HG02588 (cell line): ENCODE results near the gene PEX14.

Experiments
- ATAC-seq: cut with Tn5 transposase; IDR thresholded peaks from one replicate; pipeline ENCODE4 v1.9.1; 2021; ENCODE audit warnings: mild to moderate bottlenecking, moderate library complexity; ENCODE audit not compliant: unreplicated experiment

PEX14 gene

GRCh38 chr1:10516925-10517676 is 42.4 kb downstream of the PEX14 start:
- ATAC-seq: no peak

DNA sequence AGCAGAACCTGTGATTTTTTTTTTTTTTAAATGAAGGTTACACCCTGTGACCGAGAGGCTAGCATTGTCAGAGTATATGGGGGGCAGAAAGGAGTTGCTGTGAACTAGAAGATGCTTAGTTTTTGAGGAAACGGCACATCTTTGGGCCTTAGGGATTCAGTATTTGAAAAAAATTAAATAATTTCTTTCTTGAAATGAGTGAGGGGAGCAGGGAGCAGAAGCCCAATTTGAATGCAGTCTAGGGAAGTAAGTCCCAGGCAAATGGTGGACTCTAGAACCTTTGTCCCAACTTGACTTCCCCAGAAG is 42.9 kb downstream of the PEX14 start:
- ATAC-seq: no peak

DNA sequence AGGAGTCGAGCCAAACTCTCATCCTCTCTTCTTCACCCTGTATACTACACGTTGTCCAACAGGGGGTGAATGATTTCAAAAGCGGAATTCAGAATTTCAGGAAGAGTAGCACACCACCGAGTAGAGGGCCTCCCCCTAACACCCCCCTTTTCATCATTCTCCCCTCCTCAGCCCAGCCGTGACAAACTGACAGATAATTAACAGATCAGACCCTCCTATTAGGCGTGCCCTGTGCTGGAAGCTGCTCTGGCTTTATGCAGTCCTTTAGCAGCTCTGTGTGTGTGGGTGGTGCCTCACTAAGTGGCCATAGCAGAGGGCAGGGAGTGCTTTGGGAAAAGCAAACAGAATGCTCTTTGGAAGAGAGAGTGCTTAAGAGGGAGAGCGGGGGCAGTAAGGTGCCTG is 44.3 kb downstream of the PEX14 start:
- no peak for ATAC-seq

DNA sequence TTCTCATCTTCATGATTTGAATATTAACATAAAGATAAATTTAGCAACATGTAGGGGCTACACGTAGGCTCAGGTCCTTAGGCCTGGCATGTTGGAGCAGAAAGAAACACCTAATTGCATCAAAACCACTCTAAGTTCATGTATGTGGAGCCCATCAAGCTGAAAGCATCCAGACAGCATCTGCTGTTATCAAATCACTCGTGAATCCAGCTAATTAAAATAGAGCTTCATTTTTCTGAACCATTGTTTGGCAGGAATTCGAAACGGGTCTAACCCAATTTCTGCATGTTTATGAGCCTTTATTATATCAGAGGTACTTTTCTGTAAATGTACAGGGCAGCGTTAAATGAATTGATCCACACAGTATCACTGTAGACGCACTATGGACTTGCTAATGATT is 45.7 kb downstream of the PEX14 start:
- no peak for ATAC-seq

GRCh38 chr1:10520952-10521351 is 46.2 kb downstream of the PEX14 start:
- ATAC-seq: no peak

DNA sequence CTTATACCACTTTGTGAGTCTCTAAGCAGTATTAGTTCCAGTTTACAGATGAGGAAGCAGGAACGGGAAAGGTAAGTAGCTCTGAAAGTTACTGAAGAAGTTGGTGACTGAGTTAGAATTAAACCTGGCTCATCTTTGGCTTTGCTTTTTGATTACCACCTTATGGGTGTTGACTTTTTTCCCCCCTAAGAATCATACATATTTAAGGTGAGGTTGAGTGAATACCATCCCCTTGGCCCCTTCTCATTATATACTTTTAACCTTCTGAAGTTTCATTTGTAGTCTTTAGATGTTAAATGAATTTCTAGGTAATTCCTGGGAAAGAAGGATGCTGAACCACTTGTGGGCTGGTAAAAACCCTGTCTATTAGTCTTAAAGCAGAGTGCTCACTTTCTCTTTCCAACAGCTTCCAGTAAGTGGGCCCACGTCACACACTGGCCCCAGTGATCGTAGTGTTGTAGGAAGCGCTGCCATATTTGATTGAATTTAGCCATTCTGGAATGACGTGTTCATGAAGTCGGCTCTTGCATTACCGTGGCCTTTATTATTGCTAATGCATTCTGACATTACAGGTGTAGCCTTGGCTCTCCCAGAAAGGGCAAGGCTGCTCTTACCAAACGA is 46.9 kb downstream of the PEX14 start:
- no peak for ATAC-seq

DNA sequence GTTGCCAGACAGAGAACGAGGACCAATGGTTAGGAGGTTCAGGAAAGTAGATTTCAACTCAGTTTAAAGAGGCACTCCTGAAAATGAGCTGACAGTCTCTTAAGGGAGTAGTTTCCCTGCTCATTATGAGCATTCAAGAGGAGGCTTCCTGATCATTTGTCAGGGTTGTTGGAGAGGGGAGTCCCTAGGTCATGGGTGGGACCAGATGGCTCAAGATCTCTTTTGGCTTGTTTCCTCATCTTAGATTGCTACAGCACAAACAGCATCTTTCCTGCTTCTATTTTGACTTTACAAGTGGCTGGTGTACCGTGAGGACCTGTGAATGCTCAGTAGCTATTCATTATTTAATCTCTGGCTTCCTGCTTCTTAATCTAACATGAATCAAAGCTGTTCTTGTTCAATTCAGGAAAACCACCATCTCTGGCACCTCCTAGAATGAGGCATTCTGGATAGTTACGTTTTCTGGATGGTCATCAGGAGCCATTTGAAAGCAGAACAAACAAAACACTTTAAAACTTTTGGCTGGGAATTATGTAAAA is 47.6 kb downstream of the PEX14 start:
- no peak for ATAC-seq

GRCh38 chr1:10525208-10525607 is 50.5 kb downstream of the PEX14 start:
- ATAC-seq: no peak

- no peak for ATAC-seq
Observed at GRCh38 chr1:10528066-10529014, 53.6 kb downstream of the PEX14 start.

GRCh38 chr1:10529091-10529490 is 54.3 kb downstream of the PEX14 start:
- ATAC-seq: no peak

- ATAC-seq: no peak
Observed at GRCh38 chr1:10529765-10530164, 55.0 kb downstream of the PEX14 start.

- ATAC-seq: no peak
Observed at GRCh38 chr1:10530281-10530740, 55.6 kb downstream of the PEX14 start.

DNA sequence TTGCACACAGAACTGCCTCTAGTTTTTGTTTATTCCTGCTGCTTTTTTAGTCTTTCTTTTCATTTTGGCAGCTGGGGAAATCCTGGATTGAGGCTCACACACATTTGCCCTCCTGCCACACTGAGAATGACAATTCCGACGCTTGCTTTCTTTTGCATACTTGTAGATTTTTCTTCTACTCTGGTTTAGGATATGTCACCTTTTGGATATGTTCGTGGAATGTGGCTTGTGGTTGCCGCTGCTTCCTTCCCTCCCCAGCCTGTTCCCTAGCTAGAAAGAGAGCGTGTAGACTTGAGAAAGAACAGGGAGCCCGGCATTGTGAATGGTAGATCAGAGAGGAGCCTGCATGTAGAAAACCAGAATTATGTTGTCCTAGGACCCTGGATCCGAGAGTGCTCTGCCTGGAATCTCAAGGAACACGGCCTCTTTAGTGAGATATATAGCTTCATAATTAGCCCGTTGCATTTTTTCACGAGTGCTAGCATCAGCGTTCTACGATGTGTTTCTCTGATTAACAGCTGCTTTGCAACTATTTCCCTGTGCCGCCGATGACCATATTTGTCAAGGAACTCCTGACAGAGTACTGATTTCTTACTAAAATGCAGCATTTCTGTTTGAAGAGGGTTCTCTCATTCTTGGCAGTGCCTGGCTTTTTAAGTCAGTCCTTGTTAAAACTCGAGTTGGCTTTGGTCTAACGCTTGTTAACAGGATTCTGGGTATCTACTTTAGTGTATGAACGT is 56.2 kb downstream of the PEX14 start:
- ATAC-seq: no peak

- no peak for ATAC-seq
Observed at GRCh38 chr1:10532362-10532761, 57.6 kb downstream of the PEX14 start.

DNA sequence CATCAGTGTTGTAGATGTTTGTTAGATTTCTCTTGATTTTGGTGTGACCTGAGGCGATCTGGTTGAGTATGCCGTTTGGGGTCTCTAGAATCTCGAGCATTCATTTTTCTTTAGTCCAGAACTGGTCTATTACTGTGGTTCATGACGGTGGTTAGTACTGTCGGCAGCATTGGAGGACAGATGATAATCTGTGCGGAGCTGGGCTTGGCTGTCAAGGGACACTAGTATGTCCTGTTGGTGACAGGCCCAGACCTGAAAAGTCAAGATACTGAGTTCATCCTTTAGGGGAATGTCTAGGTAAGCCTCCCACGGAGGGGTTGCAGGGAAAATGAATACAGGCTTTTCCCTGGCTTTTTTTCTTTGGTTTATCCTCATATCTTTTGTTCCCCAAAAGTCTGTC is 59.8 kb downstream of the PEX14 start:
- ATAC-seq: no peak

DNA sequence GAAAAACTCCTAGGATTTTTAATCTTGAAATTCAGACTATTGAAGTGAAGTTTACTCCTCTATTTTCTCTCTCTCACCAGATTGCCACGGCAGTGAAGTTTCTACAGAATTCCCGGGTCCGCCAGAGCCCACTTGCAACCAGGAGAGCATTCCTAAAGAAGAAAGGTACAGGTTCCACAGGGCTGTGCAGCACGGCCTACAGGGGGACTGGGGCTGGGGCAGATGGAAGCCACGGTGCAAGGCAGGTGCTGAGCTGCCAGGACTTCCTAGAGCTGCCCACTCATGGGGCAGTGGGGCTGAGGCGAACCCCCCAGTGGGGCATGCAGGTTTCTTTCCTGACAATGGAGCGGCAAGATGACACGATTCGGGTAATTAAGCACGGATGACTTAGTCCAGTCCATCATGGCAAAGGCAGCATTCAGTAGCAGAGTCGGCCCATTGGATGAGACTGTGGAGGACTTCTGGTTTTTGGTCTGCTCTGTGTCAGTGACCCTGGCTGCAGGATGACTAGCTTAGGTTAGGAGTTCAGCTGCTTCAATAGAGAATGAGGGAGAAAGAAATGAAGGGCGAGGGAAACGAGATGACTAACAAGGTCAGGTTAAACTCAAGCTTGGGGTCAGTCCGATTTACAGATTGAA is 61.5 kb downstream of the PEX14 start:
- ATAC-seq: no peak

DNA sequence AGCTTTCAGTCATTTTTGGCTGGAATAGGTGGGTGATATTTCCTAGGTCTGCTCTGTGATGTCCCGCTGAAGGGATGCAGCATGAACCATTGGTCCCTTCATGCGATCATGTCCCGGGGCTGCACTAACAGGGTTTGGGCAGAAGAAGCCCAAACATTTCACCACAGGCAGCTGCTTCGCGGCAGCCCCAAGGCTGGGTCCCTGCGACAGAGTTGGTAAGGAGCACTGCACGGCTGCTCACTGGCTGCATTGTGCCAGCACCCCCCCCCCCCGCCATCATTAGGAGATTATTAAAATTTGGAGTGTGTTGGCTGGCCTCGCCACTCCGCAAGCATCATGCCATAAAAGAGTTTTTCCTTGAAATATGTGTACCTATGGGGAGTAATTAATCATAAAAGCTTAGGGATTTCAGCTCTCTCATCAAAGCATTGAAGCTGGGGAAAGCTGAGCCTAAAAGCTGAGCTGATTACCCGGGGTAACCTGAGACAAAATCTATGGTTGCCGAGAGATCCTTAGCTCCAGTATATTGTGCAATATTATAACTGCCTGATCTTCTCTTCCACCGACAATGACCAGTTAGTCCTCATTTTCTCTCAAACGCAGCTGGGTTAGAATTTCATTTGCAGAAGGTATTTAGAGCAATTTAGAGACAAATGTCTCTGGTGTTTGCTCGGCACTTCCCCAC is 62.5 kb downstream of the PEX14 start:
- no peak for ATAC-seq

- no peak for ATAC-seq
Observed at GRCh38 chr1:10538646-10539355, 64.1 kb downstream of the PEX14 start.

DNA sequence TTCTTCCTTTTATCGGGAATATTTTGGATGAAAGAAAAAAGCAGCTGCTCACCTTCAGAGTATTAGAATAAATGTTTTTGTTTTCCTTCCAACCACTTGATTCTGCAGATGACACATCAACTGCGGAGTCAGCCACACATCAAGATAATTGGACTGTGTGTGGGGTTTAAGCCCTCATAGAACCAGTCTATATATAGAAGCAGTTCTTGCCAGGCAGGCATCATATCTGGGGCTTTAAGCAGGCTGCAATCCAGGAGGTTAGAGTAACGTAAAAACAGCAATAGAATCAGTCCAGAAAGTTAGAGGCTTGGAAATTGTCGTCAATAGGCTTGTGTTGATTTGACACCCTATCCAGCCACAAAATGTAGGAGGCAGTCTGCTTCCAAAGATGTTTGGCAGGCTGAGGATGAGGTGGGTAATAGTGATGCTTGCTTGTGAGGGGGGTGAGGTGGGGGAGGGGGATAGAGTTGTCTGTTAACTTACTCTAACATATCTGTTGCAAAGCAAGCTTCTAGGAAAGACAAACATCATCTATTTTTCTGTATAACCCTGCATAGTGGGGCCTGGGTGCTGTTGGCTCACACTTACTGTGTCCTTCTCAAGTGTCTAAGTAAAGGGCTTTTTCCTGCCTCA is 64.8 kb downstream of the PEX14 start:
- no peak for ATAC-seq
